H9 (cell line): Measurements from ENCODE around the gene CCDC127. TPM values are rescaled to one million over a fixed set of nuclear protein-coding genes. Genes with fewer than 3 reads are reported as not detected.
A peak's percentile ranks its signal among the peaks of the same experiment; 100 is the strongest.

Experiments
- DNase-seq: peaks from one replicate; pipeline ENCODE4 v3.0.0-alpha.2; 2017
- H2AFZ ChIP-seq: one replicate; pipeline ENCODE4 v1.6.1; 2013; ENCODE audit warnings: mild to moderate bottlenecking, low read length, control low read depth, moderate library complexity
- H2AK5ac ChIP-seq: 2 replicates; pipeline ENCODE4 v1.6.1; 2013; ENCODE audit warnings: low read length, control low read depth, mixed read lengths; ENCODE audit not compliant: insufficient read length
- H2BK120ac ChIP-seq: one replicate; pipeline ENCODE4 v1.6.1; 2013; ENCODE audit warnings: low read depth, mild to moderate bottlenecking, low read length, control low read depth, inconsistent platforms; ENCODE audit not compliant: poor library complexity, severe bottlenecking
- H2BK12ac ChIP-seq: 2 replicates; pipeline ENCODE4 v1.6.1; 2013; ENCODE audit warnings: low read length, control low read depth, mixed read lengths, low read depth; ENCODE audit not compliant: insufficient read length
- H2BK15ac ChIP-seq: 2 replicates; pipeline ENCODE4 v1.6.1; 2013; ENCODE audit warnings: low read depth, low read length, control low read depth
- H2BK20ac ChIP-seq: one replicate; pipeline ENCODE4 v1.6.1; 2013; ENCODE audit warnings: low read depth, mild to moderate bottlenecking, low read length, control low read depth, inconsistent platforms; ENCODE audit not compliant: poor library complexity, severe bottlenecking
- H2BK5ac ChIP-seq: 2 replicates; pipeline ENCODE4 v1.6.1; 2013; ENCODE audit warnings: low read length, control low read depth, mixed read lengths; ENCODE audit not compliant: insufficient read length
- H3K14ac ChIP-seq: 2 replicates; pipeline ENCODE4 v1.6.1; 2013; ENCODE audit warnings: low read length, control low read depth; ENCODE audit not compliant: insufficient read depth
- H3K18ac ChIP-seq: 2 replicates; pipeline ENCODE4 v1.6.1; 2013; ENCODE audit warnings: low read depth, mild to moderate bottlenecking, mixed read lengths, low read length, control low read depth; ENCODE audit not compliant: insufficient read length
- H3K23ac ChIP-seq: 2 replicates; pipeline ENCODE4 v1.6.1; 2013; ENCODE audit warnings: low read length, control low read depth, mixed read lengths, low read depth; ENCODE audit not compliant: insufficient read length
- H3K23me2 ChIP-seq: 2 replicates; pipeline ENCODE4 v1.6.1; 2013; ENCODE audit warnings: low read depth, mild to moderate bottlenecking, mixed read lengths, low read length, control low read depth; ENCODE audit not compliant: insufficient read length, poor library complexity, severe bottlenecking
- H3K27ac ChIP-seq: 2 replicates; pipeline ENCODE4 v1.5.1; 2013; ENCODE audit warnings: low read length, control low read depth, mixed read lengths, low read depth; ENCODE audit not compliant: insufficient read length
- H3K27me3 ChIP-seq: 2 replicates; pipeline ENCODE4 v1.6.1; 2013; ENCODE audit warnings: low read length, control low read depth, inconsistent platforms; ENCODE audit not compliant: insufficient read depth
- H3K4ac ChIP-seq: 2 replicates; pipeline ENCODE4 v1.6.1; 2013; ENCODE audit warnings: low read depth, mild to moderate bottlenecking, control low read depth, inconsistent platforms, low read length, moderate library complexity
- H3K4me1 ChIP-seq: 2 replicates; pipeline ENCODE4 v1.6.1; 2013; ENCODE audit warnings: low read length, control low read depth, inconsistent platforms; ENCODE audit not compliant: insufficient read depth
- H3K4me2 ChIP-seq: 2 replicates; pipeline ENCODE4 v1.6.1; 2013; ENCODE audit warnings: low read length, control low read depth, mixed read lengths; ENCODE audit not compliant: insufficient read length, insufficient read depth
- H3K56ac ChIP-seq: 2 replicates; pipeline ENCODE4 v1.6.1; 2013; ENCODE audit warnings: low read depth, mild to moderate bottlenecking, mixed read lengths, low read length, control low read depth; ENCODE audit not compliant: insufficient read length
- H3K79me1 ChIP-seq: 2 replicates; pipeline ENCODE4 v1.6.1; 2013; ENCODE audit warnings: low read depth, mild to moderate bottlenecking, moderate library complexity, low read length, control low read depth, inconsistent platforms; ENCODE audit not compliant: insufficient read depth, poor library complexity, severe bottlenecking
- H3K79me2 ChIP-seq: 2 replicates; pipeline ENCODE4 v1.6.1; 2013; ENCODE audit warnings: low read length, control low read depth, inconsistent platforms; ENCODE audit not compliant: insufficient read depth
- H3K9ac ChIP-seq: 2 replicates; pipeline ENCODE4 v1.6.1; 2013; ENCODE audit warnings: low read length, control low read depth, mixed read lengths; ENCODE audit not compliant: insufficient read length; ENCODE audit errors: extremely low read depth
- H3K9me3 ChIP-seq: one replicate; pipeline ENCODE4 v1.6.1; 2013; ENCODE audit warnings: low read depth, low read length, inconsistent platforms; ENCODE audit not compliant: control insufficient read depth
- H3T11ph ChIP-seq: one replicate; pipeline ENCODE4 v1.6.1; 2013; ENCODE audit warnings: mild to moderate bottlenecking, low read length, control low read depth, inconsistent platforms
- H4K20me1 ChIP-seq: one replicate; pipeline ENCODE4 v1.6.1; 2013; ENCODE audit not compliant: control insufficient read depth, insufficient read length, insufficient read depth
- H4K5ac ChIP-seq: 2 replicates; pipeline ENCODE4 v1.6.1; 2013; ENCODE audit warnings: low read depth, mild to moderate bottlenecking, mixed read lengths, low read length, control low read depth; ENCODE audit not compliant: insufficient read length
- H4K8ac ChIP-seq: replicated peaks from 2 replicates; pipeline ENCODE4 v1.6.1; 2013; ENCODE audit warnings: low read length, control low read depth, mixed read lengths, low read depth; ENCODE audit not compliant: insufficient read length
- H4K91ac ChIP-seq: 2 replicates; pipeline ENCODE4 v1.6.1; 2013; ENCODE audit warnings: low read depth, mild to moderate bottlenecking, moderate library complexity, mixed read lengths, low read length, control low read depth; ENCODE audit not compliant: insufficient read length
- H3K27ac Mint-ChIP-seq, 3 experiments: 2 replicates in 2 of 3; 3 replicates in 1 of 3; pipeline ENCODE4 v1.8.0; 2020 to 2021; ENCODE audit warnings: mixed read lengths in 3 of 3, mild to moderate bottlenecking in 1 of 3, moderate library complexity in 1 of 3
- H3K27me3 Mint-ChIP-seq: 2 replicates; pipeline ENCODE4 v1.8.0; 2021; ENCODE audit warnings: low read depth, mild to moderate bottlenecking, moderate library complexity, mixed read lengths
- H3K36me3 Mint-ChIP-seq, 3 experiments: 2 replicates in 2 of 3; 3 replicates in 1 of 3; pipeline ENCODE4 v1.8.0; 2020 to 2021; ENCODE audit warnings: low read depth in 3 of 3, mixed read lengths in 3 of 3; ENCODE audit not compliant: insufficient read depth in 1 of 3
- H3K4me1 Mint-ChIP-seq, 2 experiments: 2 replicates each; pipeline ENCODE4 v1.8.0; 2020; ENCODE audit warnings: mixed read lengths in 2 of 2
- H3K4me3 Mint-ChIP-seq, 2 experiments: 2 replicates in 1 of 2; 3 replicates in 1 of 2; pipeline ENCODE4 v1.8.0; 2020 to 2021; ENCODE audit warnings: mild to moderate bottlenecking in 2 of 2, mixed read lengths in 2 of 2, moderate library complexity in 1 of 2
- H3K9me3 Mint-ChIP-seq, 2 experiments: 2 replicates in 1 of 2; 3 replicates in 1 of 2; pipeline ENCODE4 v1.8.0; 2020; ENCODE audit warnings: mild to moderate bottlenecking in 2 of 2, mixed read lengths in 2 of 2, moderate library complexity in 1 of 2
- WGBS: extraction: QIAGEN DNeasy Blood & Tissue Kit; methylation state at CpG from one replicate; pipeline ENCODE4 v1.1.7; 2013; ENCODE audit warnings: missing lambda C conversion rate, low lambda C conversion rate, mixed read lengths; ENCODE audit not compliant: insufficient read length; ENCODE audit errors: extremely low coverage; 5-methylcytosine and 5-hydroxymethylcytosine counted together
- total RNA-seq: library from RNA; stranded (reverse); gene quantifications from 2 replicates; pipeline ENCODE4 v1.2.1, GENCODE V29; 2021
- TF ChIP-seq, protein P1 (sequence below): fragments of 200-600 bp; sonication (generic); conservative IDR thresholded peaks from 3 replicates; pipeline ENCODE4 v1.8.0; 2021; ENCODE audit warnings: antibody characterized with exemption, mild to moderate bottlenecking

Gene CCDC127
- total RNA-seq, 1 experiment from 2014 or later = 9.0 TPM

DNA sequence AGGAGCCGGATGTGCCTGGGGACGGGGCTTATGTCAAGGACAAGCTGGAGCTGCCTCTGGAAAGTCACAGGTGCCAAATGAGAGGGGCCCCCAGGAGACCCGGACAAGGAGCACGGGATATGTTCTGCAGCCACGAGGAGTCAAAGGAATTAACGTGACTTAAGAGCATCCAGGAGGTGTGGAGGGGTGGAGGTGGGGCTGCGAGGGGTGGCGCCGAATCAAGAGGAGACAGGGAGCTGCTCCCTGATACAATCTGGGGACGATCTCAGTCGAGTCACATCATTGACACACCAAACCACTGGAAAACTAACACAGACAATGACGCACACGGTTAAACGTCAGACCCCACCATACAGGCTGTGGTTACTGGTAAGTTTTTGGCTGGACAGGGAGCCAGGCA, 10.4 kb downstream of the CCDC127 start:
- no CpG with 5 or more reads among the region's 14 CpGs for WGBS
- Histone ChIP-seq H3K27ac (no peak overlapping the region), H3K4me2 (no peak overlapping the region)

More for the DNA sequence above, 10.4 kb downstream of the CCDC127 start:
- H3K27me3 ChIP-seq = no peaks in the 10 kb centered on the region
- H2BK5ac ChIP-seq = no peak overlapping the region
- H3K23me2 ChIP-seq = no peaks in the 10 kb centered on the region
- no peak overlapping the region for H2AFZ ChIP-seq
- H3K9me3 Mint-ChIP-seq = no peaks in the 10 kb centered on the region
- peaks cover 6% of the 10 kb centered on the region for H3K79me2 ChIP-seq
- H3K4me1 Mint-ChIP-seq = peaks cover 5% of the 10 kb centered on the region in 2 experiments; a peak in 3 of 4 replicates
- H3K14ac ChIP-seq = no peak overlapping the region
- H3K79me1 ChIP-seq = peaks cover 15% of the 10 kb centered on the region
- no peaks in the 10 kb centered on the region for H3K9me3 ChIP-seq
- no peak overlapping the region for H3K9ac ChIP-seq
- no peak overlapping the region for H3K56ac ChIP-seq
- no peak overlapping the region for H2AK5ac ChIP-seq
- peaks cover 3% of the 10 kb centered on the region; the same call in 1 of the 2 replicates for H3K4me1 ChIP-seq
- no peak overlapping the region for H3K18ac ChIP-seq
- no peak overlapping the region for H2BK120ac ChIP-seq
- no peak overlapping the region for H2BK12ac ChIP-seq
- H3K27ac Mint-ChIP-seq = peak overlapping the region in 1 of 3 experiments; percentile 26; a peak in 3 of 7 replicates
- H4K5ac ChIP-seq = no peak overlapping the region
- H3K4me3 Mint-ChIP-seq = no peak overlapping the region
- no peak for DNase-seq
- no peak overlapping the region for H3T11ph ChIP-seq
- H3K23ac ChIP-seq = no peak overlapping the region
- H2BK20ac ChIP-seq = no peak overlapping the region
- H3K27me3 Mint-ChIP-seq = no peaks in the 10 kb centered on the region
- H4K91ac ChIP-seq = no peak overlapping the region
- no peak overlapping the region for H4K8ac ChIP-seq
- peaks cover 4 to 31% (median 26%) of the 10 kb centered on the region in 3 experiments; a peak in 6 of 7 replicates for H3K36me3 Mint-ChIP-seq
- no peak overlapping the region for H3K4ac ChIP-seq
- TF ChIP-seq, protein P1, sequence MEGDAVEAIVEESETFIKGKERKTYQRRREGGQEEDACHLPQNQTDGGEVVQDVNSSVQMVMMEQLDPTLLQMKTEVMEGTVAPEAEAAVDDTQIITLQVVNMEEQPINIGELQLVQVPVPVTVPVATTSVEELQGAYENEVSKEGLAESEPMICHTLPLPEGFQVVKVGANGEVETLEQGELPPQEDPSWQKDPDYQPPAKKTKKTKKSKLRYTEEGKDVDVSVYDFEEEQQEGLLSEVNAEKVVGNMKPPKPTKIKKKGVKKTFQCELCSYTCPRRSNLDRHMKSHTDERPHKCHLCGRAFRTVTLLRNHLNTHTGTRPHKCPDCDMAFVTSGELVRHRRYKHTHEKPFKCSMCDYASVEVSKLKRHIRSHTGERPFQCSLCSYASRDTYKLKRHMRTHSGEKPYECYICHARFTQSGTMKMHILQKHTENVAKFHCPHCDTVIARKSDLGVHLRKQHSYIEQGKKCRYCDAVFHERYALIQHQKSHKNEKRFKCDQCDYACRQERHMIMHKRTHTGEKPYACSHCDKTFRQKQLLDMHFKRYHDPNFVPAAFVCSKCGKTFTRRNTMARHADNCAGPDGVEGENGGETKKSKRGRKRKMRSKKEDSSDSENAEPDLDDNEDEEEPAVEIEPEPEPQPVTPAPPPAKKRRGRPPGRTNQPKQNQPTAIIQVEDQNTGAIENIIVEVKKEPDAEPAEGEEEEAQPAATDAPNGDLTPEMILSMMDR = no peak
- no peak overlapping the region for H2BK15ac ChIP-seq
- H4K20me1 ChIP-seq = no peaks in the 10 kb centered on the region
